ENCODE data around the gene DEXI.
"Not testable (repeated sequence)": the region's sequence is repeated elsewhere in the genome, so short reads cannot be mapped to it uniquely, and the experiment has no call there.

DEXI gene

DNA sequence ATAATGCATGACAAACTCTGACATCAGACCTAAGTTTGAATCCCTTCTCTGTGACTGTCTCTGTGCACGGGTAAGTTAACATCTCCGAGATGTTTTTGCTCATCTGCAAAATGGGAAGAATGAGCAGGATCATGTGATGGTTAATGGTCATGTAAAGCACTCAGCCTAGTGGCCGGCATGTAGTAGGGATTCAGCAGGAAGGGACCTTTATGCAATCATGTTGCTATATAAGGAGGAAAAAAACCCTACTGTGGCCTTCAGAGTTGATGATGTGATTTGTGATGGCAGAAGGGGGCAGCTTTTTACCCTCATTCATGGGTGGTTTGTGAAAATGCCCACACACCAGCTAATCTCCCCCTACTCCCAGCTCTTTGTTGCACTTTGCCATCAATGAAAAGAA is 26.2 kb upstream of the DEXI start:
- DNase-seq, result no peak

DNA sequence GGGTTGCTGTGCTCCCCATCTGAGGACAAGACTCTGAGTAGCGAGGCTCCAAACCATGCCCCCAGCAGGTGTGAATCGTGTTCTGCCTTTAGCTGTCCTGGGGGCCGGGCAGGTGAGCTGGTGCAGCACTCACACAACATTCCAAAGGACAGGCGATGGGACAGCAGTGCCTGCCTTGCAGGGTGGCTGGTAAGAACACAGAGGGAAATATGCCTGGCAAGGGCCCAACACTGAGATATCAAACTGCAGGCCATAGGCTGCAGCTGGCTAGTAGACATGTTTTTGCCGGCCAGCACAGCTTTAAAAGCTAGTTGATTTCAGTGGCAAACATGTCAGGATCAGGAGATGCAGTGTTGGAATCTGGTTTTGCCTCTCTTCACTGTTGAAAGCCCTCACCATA is 25.7 kb upstream of the DEXI start:
- no peak for DNase-seq

DNA sequence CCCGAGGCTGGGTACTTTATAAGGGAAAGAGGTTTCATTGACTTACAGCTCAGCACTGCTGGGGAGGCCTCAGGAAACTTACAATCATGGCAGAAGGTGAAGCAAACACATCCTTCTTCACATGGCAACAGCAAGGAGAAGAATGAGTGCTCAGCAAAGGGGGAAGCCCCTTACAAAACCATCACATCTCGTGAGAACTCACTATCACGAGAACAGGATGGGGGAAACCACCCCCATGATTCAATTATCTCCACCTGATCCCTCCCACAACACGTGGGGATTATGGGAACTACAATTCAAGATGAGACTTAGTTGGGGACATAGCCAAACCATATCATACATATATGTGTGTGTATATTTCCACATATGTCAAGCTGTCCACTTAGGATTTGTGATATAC is 24.3 kb upstream of the DEXI start:
- DNase-seq, result not testable (repeated sequence)

DNA sequence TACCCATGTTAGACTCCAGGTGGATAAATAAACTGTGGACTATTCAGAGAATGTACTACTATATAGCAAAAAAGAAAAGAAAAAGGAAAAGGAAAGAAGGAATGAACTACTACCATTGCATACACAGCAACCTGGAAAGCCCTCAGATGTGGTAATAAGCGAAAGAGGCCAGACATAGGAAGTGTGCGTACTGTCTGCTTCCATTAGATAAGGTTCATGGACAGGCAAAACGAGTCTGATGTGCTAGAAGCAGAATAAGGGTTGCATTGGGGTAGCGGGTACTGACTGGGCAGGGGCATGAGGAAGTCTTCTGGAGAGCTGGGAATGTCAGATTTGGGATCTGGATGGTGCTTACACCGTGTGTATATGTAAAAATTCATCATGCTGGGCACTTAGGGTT is 23.9 kb upstream of the DEXI start:
- no peak for DNase-seq

DNA sequence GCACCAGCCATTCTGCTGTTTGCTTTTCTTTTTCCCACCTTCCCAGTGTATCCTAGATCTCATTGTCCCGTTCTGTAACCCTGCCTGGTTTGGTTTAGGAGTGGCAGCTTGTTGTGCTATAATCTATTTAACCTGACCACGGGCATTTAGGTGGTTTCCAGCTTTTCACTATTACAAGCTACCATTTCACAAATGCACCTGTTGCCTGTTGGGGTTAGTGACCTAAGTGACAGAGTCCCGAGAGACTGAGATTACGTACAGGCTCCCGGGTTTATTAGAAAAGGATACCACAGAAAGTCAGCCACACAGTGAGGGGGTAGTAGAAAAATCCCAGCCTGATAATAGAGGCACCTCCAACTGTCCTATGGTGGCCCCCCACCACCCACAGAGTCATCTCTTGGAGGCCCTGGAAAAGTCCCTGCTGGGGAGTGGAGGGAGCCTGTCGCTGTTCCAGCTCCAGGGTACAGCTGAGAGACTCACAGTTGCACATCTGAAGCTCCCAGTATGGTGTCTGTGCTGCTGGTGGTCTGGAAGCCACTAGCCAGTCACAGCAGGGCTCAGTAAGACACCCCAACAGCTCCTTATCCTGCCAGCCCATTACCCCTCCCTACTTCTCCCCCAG is 23.3 kb upstream of the DEXI start:
- no peak for DNase-seq

DNA sequence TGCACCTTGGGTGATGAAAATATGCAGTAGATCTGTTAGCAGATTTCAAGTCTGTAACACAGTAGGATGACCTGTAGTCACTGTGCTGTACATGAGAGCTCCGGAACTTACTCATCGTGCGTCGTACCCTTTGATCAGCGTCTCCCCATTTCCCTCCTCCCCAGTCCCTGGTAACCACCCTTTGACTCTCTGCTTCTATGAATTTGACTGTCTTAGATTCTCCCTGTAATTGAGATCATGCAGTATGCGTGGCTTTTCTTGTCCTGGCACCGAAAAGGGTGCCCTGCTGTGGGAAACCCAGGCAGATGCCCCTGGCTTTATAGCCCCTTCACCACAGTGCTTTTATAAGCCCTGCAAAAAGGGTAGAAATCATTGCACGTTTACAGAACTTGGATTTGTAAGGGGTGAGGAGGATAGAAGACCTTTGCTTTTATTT is 22.6 kb upstream of the DEXI start:
- DNase-seq, result no peak

DNA sequence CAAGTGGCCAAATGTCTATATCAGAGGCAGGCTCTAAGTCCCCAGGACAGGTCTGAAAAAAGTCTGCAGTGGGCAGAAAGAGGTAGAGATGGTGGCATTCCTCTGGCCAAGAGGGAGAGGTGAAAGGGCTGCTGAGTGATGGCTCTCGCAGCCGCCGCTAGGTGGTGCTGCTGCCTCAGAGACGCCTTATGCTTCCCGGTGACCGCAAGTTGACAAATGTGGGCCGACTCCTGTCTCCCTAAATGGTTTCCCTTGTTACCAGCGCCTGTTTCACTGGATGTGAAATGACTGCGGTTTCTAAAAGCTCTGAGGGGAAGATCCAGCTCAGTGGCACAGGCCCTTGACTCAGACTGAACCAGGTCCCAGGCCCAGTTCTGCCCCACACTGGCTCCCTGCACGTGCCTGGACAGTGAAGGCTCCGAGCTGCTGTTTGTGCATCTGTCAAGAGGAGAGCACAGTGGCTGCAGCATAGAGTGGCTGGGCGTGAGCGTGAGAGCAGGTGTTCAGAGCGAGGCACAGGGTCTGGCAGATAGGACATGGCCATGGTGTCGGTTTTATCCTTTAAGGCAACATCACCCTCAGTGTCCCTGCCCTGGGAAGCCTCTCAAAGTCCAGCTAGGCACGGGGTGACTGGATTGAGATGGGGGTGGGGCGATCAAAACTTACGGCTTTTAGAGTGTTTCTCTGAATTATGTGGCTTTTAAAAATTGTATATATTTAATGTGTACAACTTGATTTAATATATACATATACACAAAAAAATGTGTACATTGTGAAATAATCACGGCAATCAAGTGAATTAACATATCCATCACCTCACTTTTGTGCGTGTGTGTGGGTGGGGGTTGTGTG is 22.0 kb upstream of the DEXI start:
- peak; percentile 84 for DNase-seq

DNA sequence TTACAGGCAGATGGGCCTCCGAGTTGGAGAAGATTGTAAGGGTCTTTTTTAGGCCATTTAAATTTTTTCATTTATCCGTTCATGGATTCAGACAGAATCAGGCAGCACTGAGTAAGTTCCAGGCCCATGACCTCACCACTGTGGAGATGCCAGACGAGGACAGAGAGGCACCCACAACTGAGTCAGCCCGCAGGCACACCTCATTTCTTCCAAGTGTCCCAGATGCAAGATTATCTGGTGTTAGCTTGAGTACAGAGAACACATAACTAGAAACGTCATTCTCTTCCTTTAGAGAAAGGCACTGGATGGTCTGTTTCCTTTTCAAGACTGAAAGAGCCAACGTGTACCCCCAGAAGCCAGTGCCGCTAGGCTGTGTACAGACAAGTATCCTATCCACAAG is 19.0 kb upstream of the DEXI start:
- peak; percentile 83 for DNase-seq

DNA sequence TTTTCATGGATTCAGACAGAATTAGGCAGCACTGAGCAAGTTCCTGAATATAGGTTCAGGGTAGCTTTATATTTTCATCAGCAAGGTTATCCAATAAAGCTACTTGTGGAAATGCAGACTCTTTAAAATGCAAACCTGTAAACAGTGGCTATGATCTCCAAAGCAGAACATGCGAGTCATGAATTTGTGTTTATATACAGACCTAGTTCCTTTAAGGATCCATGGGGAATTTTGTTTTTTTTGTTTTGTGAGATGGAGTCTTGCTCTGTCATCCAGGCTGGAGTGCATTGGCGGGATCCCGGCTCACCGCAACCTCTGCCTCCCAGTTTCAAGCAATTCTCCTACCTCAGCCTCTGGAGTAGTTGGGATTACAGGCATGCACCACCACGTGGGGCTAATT is 16.9 kb upstream of the DEXI start:
- DNase-seq, result no peak

DNA sequence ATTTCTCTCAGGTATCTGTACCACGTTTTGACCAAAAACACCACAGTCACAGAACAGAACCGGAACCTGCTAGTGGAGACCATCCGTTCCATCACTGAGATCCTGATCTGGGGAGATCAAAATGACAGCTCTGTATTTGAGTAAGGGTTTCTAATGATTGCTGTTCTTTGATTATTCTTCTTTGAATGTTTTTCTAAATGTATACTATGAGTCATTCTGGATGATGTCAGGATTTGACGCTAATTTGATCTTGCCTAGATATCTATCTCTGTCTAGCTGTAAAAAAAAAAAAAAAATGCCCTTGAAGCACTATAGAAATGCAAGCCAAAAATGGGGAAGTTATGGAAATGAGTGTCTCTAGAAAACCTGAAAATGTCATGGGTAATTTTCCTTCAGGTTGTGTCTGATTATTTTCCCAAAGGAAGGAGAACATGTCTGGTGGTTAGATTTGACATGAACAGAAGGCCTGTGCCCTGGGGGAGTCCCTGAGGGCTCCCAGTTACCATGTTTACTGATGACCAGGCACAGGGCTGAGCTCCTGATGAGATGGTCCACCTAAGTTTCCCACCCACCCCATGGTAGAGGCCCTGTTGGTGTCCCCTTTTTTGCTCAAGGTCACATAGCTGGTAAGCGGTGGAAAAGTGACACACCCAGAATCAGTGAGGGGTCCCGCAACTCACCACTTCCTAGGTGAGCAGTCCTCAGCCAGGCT is 15.7 kb upstream of the DEXI start:
- peak; percentile 35 for DNase-seq

DNA sequence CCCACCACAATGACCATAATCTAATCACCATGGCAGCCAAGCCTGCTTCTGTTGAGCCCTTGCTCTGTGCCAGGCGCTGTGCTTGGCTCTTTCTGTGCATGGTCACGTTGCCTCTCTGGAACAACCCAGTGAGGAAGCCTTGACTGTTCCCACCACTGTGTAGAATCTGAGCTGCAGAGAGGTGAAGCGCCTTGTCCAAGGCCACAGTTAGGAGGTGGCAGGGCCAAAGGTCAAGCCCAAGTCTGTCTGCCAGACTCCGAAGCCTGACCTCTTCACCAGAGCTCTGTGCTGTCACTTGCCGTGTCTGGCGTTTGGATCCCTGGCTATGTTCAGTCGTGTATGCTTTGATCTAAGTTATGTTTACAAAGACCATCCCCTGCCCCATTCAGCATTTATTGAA is 12.6 kb upstream of the DEXI start:
- no peak for DNase-seq

DNA sequence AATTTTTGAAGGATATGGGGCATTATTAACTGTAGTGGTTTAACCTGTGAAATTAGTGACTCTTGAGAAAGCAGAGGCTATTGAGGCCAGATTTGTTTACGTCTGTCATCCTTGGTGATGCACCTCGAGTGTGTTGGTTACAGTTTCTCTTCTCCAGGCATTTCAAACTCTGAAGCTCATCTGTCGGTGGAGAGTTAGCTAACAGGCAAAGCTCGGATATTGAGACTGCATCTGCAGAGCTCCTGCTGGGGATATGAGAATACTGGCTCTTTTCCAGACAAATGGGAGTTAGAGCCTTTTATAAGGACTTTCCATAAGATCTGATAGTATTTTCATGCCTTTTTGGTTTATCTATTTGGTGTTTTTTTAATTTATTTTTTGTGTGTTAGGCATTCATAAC is 8.8 kb upstream of the DEXI start:
- DNase-seq, result no peak

DNA sequence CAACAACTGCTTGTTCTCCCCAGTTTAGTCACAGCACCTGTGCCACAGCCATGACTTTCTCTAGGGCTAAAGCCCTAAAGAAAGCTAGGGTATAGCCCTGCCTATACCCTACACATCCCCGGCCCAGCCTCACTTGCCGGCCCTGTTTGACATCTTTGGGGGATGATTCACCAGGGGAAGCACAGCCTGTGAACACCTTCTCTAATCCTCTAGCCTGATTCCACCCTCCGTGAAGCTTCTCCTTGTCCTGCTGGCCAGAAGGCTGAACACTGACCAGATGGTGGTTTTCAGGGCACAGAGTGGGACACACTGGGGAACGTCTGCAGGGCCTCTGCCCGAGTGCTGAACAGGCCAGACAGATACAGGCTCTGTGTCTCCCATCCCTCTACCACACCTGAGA is 8.1 kb upstream of the DEXI start:
- no peak for DNase-seq

DNA sequence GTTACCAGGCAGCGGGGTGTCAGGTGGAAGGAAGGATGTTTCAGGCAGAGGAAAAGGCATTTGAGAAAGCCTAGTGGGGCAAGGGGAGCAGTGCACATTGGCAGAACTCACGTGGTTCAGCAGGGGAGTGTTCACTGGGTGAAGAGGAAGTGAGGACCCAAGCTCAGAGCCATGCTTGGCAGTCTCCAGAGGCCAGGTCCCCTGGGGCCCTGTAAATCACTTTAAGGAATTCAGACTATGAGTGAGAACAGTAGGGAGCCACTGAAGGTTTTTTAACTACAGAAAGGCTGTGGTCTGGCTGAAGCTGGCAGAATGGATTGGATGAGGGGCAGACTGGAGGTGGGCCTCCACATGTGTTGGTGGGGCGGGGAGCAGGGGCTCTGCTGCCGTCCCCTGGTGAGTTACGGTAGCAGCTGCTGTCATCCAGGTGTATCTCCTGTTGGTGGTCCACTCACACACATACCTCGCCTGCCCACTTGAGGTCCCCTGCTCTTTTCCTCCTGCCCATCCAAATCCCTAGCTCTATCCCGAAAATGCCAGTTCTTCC is 7.2 kb upstream of the DEXI start:
- peak; percentile 67 for DNase-seq

DNA sequence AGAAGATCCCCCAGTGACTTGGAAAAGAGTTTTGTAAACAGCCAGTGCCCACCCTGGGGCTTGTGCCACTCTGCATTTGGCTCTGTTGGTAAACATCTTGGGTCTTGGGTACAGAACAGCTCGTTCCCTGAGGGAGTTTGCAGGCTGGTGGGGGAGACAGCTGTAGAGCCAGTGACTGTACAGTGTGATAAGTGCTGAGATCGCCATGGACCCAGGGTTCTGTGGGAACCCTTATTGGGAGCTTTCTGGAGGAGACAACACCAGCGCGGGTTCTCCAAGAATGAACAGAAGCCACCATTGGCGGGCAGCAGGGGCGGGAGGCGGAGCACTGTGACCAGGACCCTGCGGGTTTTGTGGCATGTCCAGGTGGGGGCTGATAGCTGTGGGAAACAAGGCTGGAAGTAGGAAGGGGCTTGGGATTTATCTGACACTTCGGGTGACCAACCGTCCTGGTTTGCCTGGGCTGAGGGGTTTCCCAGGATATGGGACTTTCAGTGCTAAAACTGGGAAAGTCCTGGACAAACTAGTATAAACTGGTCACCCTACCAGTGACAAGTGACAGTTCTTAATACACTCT is 5.0 kb upstream of the DEXI start:
- no peak for DNase-seq

DNA sequence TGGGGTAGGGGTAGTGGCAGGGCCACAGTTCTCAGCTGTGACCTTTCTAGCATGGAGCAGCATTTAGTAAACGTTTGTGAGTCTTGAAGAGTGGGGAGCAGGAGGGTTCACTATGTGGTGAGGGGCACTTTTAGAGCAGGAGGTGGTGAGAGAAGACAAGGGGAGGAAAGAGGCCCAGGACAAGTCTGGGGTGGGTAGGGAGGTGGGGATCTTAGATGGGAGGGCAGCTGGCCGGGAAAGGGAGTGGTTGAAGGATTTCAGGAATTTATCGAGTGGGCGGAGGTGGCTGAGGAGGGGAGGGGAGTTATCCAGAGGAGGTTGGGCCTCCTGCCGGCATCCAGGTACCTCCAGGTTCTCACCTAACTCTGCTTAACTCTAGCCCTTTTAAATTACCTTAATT is 4.0 kb upstream of the DEXI start:
- DNase-seq, result no peak

DNA sequence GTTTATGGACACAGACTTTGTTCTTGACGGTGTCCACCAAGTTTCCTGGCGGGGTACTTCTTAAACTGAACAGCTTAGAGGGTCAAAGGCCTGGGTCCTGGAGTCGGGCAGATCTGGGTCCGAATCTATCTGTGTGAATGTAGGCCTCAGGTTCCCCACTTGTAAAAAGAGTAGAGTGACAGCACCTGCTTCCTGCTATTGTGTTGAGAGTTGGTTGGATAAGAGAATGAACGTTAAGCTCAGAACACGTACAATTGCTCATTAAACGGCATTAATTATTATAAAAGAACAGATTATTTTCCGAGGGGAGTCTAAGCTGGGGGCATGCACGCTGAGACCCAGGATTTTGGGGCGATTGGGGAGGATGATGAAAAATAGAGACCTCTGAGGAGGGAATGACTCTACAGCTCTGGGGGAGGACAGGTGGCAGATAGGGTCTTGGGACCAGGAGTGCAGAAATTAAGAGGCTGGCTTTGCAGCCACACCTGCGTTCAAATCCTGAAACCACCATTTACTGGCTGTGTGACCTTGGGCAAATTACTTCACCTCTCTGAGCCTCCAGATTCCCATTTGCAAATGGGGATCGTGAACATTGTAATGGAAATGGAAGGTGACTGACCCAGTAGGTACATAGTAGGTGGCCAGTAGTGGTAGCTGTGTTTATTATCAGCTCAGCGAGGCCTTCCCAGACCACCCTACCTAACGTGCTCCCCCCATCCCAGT is 3.0 kb upstream of the DEXI start:
- DNase-seq, result no peak

DNA sequence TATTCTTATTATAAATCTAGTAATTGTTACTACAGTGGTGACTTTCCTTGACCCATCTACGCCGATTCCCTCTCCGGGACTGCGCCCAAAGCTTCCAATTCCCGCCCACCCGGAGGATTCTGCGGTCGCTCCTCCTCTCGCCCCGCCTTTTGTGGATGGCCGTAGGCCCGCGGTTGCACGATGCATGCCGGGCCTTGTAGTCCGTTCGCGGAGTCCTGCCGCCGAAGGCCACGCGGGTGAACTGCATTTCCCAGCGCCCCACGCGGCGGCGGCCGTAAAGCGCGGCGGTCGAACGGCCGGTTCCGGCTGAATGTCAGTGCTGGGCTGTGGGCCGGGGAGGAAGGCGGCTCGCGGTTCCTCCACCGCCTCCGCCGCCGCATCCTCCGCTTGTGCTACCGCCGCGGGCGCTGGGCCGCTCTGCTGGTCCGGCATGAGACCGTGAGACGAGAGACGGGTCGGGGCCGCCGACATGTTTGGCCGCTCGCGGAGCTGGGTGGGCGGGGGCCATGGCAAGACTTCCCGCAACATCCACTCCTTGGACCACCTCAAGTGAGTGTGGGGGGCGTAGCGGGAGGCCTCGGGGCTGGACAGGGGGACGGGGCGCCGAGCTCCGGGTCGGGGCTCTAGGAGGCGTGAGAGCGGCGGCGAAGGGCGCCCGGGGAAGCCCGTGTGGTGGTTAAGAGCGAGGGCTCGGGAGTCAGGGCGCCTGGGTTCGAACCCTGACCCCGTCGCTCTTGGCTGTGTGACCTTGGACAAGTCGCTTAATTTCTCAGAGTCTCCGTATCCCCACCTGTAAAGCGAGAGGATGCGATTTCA is 2.2 kb upstream of the DEXI start, which contains the start of gene CLEC16A:
CLEC16A (plus strand) TSS at position 316 of the 816 bp plus-strand sequence; CDS start at position 470, 154 bp downstream.
- peak; percentile 96 for DNase-seq

DNA sequence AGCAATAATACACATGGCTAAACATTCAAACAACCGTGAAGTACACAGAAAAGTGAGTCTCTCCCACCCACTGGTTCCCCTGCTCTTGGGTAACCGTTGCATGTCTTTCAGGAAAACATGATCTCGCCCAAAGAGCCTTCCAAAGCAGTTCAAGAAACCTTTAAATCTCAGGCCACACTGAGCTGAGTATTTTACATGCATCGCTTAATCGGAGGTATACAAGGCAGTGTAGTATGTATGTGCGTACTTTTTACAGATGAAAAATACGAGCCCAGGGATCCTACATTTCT is 741 bp upstream of the DEXI start:
- DNase-seq, result no peak

DNA sequence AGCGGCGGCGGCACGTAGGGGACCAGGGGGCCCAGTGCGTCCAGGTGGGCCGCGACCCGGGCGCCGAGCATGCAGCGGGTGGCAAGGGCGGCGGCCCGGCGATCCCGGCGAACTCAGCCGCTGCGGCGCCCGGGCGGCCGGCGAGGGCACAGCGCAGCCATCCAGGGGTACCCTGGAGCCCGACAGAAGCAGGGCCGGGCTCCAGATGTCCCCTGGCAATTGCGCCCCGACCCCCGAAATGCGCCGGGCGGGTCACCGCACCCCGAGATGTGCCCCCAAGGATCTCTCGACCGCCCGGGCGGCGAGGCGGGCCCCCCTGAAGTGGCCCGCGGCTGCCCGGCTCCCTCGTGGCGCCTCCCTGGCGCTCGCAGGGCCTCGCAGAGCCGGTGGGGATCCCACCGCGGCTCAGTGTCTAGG is 325 bp downstream of the DEXI start:
- DNase-seq, result not testable (repeated sequence)

DNA sequence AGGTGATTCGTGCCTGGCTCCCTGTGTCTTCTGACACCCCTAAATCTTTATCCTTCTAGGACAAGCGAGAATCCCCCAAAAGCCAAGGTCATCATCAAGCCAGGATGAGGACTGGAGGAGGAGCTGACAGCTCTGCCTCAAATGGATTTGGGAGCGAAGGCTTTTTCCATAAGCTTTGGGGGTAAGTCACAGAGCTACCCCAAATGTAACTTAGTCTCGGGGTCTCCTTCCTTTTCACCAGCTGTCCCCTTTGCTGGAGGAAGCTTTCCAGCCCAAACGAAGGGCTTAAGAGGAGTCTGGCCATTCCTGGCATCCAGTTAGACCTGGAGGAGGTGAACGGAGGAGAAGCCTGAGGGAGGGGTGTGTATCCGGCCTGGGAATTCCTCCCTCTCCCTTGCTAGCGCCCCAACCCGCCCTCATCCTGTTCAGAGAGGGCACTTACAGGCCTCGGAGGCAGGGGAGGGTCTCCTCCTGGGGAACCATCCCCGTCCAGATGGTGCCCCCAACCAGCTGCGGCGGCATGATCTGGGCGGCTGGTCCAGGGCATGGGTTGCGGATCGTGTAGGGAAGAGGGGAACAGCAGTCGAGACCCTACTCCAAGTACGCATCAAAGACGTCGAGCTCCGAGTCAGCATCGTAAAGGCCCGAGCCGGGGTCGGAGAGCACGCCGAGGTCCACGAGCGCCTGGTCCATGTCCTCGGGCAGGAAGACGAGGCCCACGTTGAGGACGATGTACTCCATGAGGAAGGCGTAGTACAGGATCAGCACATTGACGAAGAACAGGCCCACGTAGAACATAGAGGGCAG is 938 bp downstream of the DEXI start:
- DNase-seq, result no peak
